GM18505 (cell line): ENCODE results near the gene HIC1.

Experiments used
- ATAC-seq: cut with Tn5 transposase; IDR thresholded peaks from one replicate; pipeline ENCODE4 v1.9.1; 2021; ENCODE audit not compliant: unreplicated experiment
- POLR2A ChIP-seq: IDR thresholded peaks from 4 replicates; pipeline ENCODE4 v1.6.1; 2011; ENCODE audit warnings: borderline replicate concordance; ENCODE audit not compliant: insufficient read depth, insufficient read length; ENCODE audit errors: extremely low read depth

Gene HIC1

GRCh38 chr17:2019723-2020122 is 35.2 kb upstream of the HIC1 start:
- TF ChIP-seq POLR2A, result no peak
- ATAC-seq, result no peak

DNA sequence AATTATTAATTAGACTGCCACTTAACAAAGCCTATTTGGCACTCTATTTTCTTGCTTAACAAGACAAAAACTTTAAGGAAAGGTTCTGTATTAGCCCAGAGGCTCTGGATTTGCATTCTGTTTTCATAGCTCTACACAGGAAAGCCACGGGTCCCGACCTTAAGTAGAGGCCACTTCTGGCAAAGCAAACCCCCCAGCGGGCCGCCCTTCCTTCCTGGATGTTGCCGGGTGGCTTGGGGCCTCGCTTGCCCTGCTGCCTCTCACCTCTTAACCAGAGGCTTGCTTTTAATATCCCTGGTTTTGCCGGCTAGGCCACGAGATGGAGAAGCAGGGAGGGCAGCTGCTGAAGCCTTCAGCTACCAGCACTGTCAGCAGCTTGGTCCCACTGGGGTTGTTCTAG is 34.2 kb upstream of the HIC1 start:
- ATAC-seq, result no peak
- no peak for TF ChIP-seq POLR2A

- no peak for ATAC-seq
- no peak for TF ChIP-seq POLR2A
Observed at GRCh38 chr17:2022647-2023240, 32.2 kb upstream of the HIC1 start.

DNA sequence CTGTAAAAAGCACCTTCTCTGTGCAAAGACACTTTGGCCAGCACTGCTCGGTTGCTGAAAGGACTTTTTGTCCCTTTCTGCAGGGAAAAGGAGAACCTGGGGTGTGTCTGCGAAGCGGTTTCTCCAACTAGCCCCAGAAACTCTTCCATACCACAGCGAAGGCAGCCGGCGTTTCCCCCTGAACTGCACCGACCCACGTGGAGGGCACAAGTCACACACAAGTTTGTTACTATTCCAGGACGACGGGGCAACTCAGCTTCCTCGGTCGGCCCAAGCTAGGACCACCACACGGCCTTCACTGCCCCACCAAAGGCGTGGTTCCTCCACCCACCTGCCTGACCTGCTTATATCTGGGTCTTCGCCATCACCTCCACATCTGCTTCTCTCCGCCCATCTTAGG is 31.6 kb upstream of the HIC1 start:
- no peak for ATAC-seq
- no peak for TF ChIP-seq POLR2A

GRCh38 chr17:2023692-2024571 is 31.0 kb upstream of the HIC1 start:
- no peak for TF ChIP-seq POLR2A
- no peak for ATAC-seq

GRCh38 chr17:2024572-2025219 is 30.2 kb upstream of the HIC1 start:
- TF ChIP-seq POLR2A, result no peak
- no peak for ATAC-seq

GRCh38 chr17:2025220-2025621 is 29.7 kb upstream of the HIC1 start, which contains the start of gene RTN4RL1:
Gene RTN4RL1 (minus strand): TSS chr17:2025334. CDS start chr17:2024865, 469 bp downstream.
- no peak for TF ChIP-seq POLR2A
- no peak for ATAC-seq

DNA sequence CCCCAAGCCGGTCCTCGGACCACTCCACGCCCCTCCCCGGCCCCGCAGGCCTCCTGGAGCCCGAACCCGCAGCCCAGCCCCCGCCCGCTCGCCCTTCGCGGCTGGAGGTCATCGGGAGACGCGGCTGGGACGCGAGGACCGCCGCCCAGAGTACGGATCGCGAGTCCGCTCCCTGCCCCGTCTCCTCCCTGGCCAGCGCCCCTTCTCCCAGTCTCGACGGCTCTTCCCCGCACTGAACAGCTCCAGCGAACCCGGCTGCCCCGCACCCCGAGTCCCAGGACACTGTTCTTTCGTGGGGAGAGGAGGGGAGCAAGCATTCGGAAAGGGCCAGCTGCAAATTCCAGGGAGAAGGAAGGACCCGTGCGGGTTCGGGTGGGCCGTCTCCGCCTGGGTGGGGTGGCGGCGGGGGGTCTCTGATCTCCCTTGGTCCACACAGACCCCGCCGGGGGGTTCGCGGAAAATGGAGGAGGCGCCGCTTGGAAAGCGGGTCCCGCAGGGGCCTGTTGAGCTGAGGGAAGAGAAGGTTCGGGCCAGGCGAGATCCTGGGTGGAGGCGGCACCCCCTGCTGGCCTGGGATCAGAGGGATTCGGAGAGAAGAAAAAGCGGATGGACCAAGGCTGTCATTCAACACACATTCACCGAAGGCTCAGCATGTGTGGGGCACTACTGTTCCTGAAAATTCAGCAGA is 29.1 kb upstream of the HIC1 start:
- no peak for TF ChIP-seq POLR2A
- no peak for ATAC-seq

DNA sequence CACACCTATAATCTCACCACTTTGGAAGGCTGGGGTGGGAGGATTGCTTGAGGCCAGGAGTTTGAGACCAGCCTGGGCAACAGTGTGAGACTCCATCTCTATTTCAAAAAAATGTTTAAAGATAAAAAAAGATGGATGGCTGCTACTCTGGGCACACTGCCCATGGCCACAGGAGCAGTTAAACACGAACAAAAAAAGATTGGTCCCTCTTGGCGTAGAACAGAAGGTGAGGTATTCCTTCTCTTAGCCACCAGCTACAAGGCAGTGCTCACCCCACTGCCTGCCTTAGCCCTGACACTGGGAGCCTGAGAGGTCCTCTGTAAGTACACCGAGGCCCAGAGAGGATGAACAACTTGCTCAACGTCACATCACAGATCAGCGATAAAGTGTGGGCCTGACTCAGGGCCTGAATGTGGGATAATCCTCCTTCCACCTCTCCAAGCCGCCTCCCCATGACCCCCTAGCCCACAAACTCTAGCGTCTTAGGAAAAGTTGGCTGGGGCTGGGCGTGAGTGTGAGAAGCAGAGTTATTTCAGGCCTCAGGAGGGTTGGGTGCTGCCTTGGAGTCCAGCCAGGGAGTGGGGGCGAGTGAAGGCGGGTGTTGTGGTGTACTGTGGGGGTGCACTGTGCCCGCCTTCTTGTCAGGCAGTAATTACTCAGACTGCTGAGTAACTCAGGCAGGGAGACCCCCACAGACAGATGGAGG is 27.2 kb upstream of the HIC1 start:
- no peak for ATAC-seq
- TF ChIP-seq POLR2A, result no peak

DNA sequence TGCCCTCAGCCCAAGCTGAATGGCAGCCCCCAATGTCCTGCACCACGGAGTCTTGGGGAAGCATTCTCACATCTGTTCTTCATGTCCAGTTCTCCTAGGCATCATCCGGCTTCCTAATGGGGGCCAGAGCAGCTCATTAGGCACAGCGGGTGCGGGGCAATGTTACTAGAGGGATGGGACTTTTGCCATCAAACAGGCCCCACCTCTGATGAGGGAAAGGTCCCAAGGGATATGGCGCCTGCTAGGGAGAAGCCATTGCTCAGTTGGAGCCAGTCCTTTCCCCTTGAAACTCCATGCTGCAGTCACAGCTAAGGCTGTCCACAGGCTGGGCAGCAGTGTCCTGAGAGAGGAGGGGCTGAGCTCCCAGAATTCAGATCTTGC is 26.7 kb upstream of the HIC1 start:
- TF ChIP-seq POLR2A, result no peak
- ATAC-seq, result no peak

- TF ChIP-seq POLR2A, result no peak
- no peak for ATAC-seq
Observed at GRCh38 chr17:2028737-2029136, 26.2 kb upstream of the HIC1 start.

- ATAC-seq, result peak; percentile 59
- peak; percentile 60 for TF ChIP-seq POLR2A
Observed at GRCh38 chr17:2029911-2030778, 24.8 kb upstream of the HIC1 start, which contains the start of gene DPH1. Gene DPH1 (plus strand): TSS chr17:2030153. CDS start chr17:2030170, 17 bp downstream.

- no peak for ATAC-seq
- no peak for TF ChIP-seq POLR2A
Observed at GRCh38 chr17:2030779-2031163, 24.1 kb upstream of the HIC1 start.

DNA sequence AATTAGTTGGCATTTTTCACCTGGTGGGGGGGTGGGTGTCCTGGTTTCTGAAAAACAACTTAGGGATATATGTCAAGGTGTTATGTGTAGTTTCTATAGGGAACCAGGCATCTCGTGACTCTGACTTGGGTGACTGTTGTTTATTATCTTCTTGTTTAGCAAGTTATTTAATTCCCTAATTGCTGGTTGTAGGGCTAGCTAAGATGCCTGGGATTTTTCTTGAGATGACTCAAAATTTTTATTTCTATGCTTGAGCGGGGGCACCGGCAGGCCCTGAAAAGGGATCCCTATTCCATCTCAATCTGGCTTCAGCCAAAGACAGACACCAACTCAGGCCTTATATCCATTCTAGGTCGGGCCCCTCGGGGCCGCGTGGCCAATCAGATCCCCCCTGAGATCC is 21.8 kb upstream of the HIC1 start:
- ATAC-seq, result no peak
- TF ChIP-seq POLR2A, result no peak
